Naive B cell (primary cell): ENCODE measurements around the gene PARP11. TPM values are rescaled to one million over a fixed set of nuclear protein-coding genes. Genes with fewer than 3 reads are reported as not detected.
A peak's percentile ranks its signal among the peaks of the same experiment; 100 is the strongest.

Experiments
- ATAC-seq, 2 donors: fragments of 150-1000 bp; cut with Tn5 transposase; 2 replicates each; pipeline ENCODE4 v1.10.0; 2021; ENCODE audit warnings: low read depth in 2 of 2, mild to moderate bottlenecking in 2 of 2, moderate library complexity in 2 of 2
- DNase-seq: peaks from one replicate; pipeline ENCODE4 v3.0.0; 2022
- H3K27ac Mint-ChIP-seq, 6 donors: one replicate each; pipeline ENCODE4 v1.8.0; 2020 to 2022; ENCODE audit warnings: mild to moderate bottlenecking in 6 of 6, mixed read lengths in 6 of 6, moderate library complexity in 5 of 6, inconsistent platforms in 2 of 6
- H3K27me3 Mint-ChIP-seq, 3 donors: one replicate each; pipeline ENCODE4 v1.8.0; 2021 to 2022; ENCODE audit warnings: mixed read lengths in 3 of 3, mild to moderate bottlenecking in 1 of 3
- H3K36me3 Mint-ChIP-seq, 2 donors: one replicate each; pipeline ENCODE4 v1.8.0; 2020 to 2022; ENCODE audit warnings: mixed read lengths in 2 of 2, inconsistent platforms in 1 of 2, mild to moderate bottlenecking in 1 of 2
- H3K4me1 Mint-ChIP-seq, 3 donors: one replicate each; pipeline ENCODE4 v1.8.0; 2020 to 2022; ENCODE audit warnings: mixed read lengths in 3 of 3, inconsistent platforms in 1 of 3, mild to moderate bottlenecking in 1 of 3, moderate library complexity in 1 of 3
- H3K4me3 Mint-ChIP-seq, 8 donors: one replicate each; pipeline ENCODE4 v1.8.0; 2020 to 2022; ENCODE audit warnings: mild to moderate bottlenecking in 8 of 8, mixed read lengths in 8 of 8, moderate library complexity in 8 of 8, inconsistent platforms in 2 of 8
- H3K9me3 Mint-ChIP-seq, 7 donors: one replicate each; pipeline ENCODE4 v1.8.0; 2020 to 2022; ENCODE audit warnings: mixed read lengths in 7 of 7, mild to moderate bottlenecking in 5 of 7, inconsistent platforms in 2 of 7, moderate library complexity in 1 of 7
- polyA plus RNA-seq, 6 donors: library from polyadenylated mRNA; unstranded; fragments of 300-500 nt; fragmentation: Illumina TruSeq; gene quantifications; one replicate each; pipeline ENCODE4 v1.2.3, GENCODE V29; 2021; ENCODE audit warnings: low read depth in 6 of 6

Gene PARP11
- polyA plus RNA-seq, 6 donors from 2014 or later, result 6.5 to 10.5 (median 8.7) TPM

- Mint-ChIP-seq H3K4me1 (no peaks in the 10 kb centered on the region), H3K4me3 (no peak overlapping the region), H3K9me3 (peaks cover 0 to 1% (median 0%) of the 10 kb centered on the region in 7 donors), H3K27ac (no peak overlapping the region), H3K27me3 (peaks cover 0 to 5% (median 0%) of the 10 kb centered on the region in 3 donors), H3K36me3 (peaks cover 0 to 9% of the 10 kb centered on the region in 2 donors)
- ATAC-seq, result no peak
- DNase-seq, result no peak
Observed at GRCh38 chr12:3768911-3769447, 104.2 kb downstream of the PARP11 start.

DNA sequence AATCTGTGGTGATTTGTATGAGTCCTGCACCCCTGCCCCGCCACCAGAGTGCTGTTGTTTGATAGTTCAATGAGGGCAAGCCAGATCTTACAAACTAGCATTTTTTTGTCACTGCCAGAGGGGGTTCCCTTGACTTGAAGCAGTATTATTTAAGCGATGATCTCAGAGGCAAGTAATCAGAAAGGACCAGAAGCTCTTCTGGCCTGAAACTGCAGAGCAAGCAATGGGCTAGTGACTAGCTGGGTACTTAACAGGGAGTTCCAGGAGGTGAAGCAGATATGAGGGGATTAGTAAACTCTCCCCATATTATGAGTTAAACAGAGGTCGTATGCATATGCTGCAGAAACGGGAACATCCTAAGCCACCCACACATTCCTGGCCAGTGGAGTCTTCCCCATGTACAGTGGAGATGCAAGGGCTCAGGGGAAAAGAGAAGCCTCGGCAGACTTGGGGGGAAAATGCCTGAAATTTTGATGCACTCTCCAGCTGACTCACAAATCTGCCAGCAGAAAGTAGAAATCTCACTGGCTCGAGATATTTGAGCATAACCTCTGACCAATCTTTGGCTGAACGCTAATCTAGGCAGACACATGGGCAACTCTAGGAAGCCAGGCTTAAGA is 112.0 kb downstream of the PARP11 start:
- peaks cover 0 to 9% (median 4%) of the 10 kb centered on the region in 3 donors for H3K4me1 Mint-ChIP-seq
- H3K27ac Mint-ChIP-seq, result no peak overlapping the region
- DNase-seq, result no peak
- H3K27me3 Mint-ChIP-seq, result peaks cover 0 to 1% (median 0%) of the 10 kb centered on the region in 3 donors
- H3K36me3 Mint-ChIP-seq, result peaks cover under 1 to 6% of the 10 kb centered on the region in 2 donors
- no peak for ATAC-seq
- H3K9me3 Mint-ChIP-seq, result no peaks in the 10 kb centered on the region
- H3K4me3 Mint-ChIP-seq, result no peak overlapping the region

DNA sequence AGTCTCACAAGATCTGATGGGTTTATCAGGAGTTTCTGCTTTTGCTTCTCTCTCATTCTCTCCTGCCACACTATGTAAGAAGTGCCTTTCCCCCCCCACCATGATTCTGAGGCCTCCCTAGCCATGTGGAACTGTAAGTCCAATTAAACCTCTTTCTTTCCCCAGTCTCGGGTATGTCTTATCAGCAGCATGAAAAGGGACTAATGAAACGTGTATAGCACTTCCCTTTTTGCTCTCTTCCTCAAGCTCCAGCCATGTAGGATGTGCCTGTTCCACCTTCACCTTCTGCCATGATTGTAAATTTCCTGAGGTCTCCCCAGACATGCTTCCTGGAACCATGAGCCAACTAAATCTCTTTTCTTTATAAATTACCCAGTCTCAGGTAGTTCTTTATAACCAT is 113.3 kb downstream of the PARP11 start:
- no peaks in the 10 kb centered on the region for H3K27me3 Mint-ChIP-seq
- H3K4me1 Mint-ChIP-seq, result peaks cover 3 to 9% (median 4%) of the 10 kb centered on the region in 3 donors
- ATAC-seq, result no peak
- no peak overlapping the region for H3K4me3 Mint-ChIP-seq
- H3K36me3 Mint-ChIP-seq, result peaks cover 0 to 6% of the 10 kb centered on the region in 2 donors
- H3K27ac Mint-ChIP-seq, result peak overlapping the region in 1 of 6 donors; percentile 15
- no peaks in the 10 kb centered on the region for H3K9me3 Mint-ChIP-seq
- no peak for DNase-seq

Other genes starting within 250 kb of the PARP11 start
- 10 to 100 TPM in 2 of 6 donors, 1 to 10 TPM in 3, not detected in 1; 6.5 to 20.8 (median 7.8) TPM for gene CRACR2A, start 120.3 kb downstream of the PARP11 start, polyA plus RNA-seq